Measurements from ENCODE around the gene TMEM44. TPM values are rescaled to one million over a fixed set of nuclear protein-coding genes. Genes with fewer than 3 reads are reported as not detected.
A peak's percentile ranks its signal among the peaks of the same experiment; 100 is the strongest.

The TMEM44 gene
- total and polyA plus RNA-seq, 9 of the 15 experiments (the other 6 are each of a cell fraction or from before 2014, with no cell fraction given), result 0.53 to 18.1 (median 11.3) TPM

DNA sequence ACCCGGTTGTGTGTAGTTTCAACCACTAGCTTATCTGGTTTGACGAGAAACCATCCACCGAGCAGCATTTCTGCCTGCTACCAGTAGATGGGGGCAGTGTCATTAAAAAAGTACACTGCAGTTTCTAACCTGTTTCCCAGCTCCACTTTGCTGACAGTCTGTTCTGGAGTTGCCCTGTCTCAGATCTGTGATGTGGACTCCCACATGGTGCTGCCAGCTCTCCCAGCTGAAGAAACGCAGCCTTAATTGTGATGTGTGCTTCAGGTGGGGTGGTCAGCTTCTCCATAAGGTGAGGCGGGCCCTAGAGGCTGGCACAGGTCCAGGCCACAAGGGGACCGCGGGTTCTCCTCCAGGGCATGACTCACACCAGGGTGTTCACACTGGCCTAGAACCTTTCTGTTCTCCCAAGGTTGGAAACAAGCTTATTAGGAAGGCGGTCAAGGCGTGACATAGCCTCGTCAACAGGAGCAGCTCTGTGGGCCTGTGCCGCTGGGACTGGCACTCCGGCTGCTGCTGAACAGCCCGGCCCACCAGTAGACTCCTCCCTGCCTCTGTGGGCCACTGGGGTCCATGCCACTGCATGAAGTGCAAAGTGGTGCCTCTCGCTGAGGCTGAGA, 49.6 kb upstream of the TMEM44 start (continued):
- TF ChIP-seq, protein P1, sequence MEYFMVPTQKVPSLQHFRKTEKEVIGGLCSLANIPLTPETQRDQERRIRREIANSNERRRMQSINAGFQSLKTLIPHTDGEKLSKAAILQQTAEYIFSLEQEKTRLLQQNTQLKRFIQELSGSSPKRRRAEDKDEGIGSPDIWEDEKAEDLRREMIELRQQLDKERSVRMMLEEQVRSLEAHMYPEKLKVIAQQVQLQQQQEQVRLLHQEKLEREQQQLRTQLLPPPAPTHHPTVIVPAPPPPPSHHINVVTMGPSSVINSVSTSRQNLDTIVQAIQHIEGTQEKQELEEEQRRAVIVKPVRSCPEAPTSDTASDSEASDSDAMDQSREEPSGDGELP (CRISPR knock-in tag; IDR thresholded peaks at IDR 0.05; ENCODE audit: borderline replicate concordance), result peak; percentile 65
- TF ChIP-seq TBL1XR1 (IDR thresholded peaks at IDR 0.05; ENCODE audit: low read length in 2 of 2) (no peak), YY1 (IDR thresholded peaks at IDR 0.05; ENCODE audit: borderline replicate concordance in 1 of 3, control insufficient read depth in 1 of 3, extremely low read depth in 1 of 3, insufficient read depth in 3 of 3, insufficient read length in 1 of 3, insufficient replicate concordance in 2 of 3, low read depth in 1 of 3, low read length in 2 of 3) (peak in 1 of 3 experiments; percentile 8), LCOR (CRISPR knock-in tag; IDR thresholded peaks at IDR 0.05) (peak; percentile 84), ZNF644 (tag; IDR thresholded peaks at IDR 0.05; ENCODE audit: low read depth) (no peak), GABPB2 (CRISPR knock-in tag; conservative IDR thresholded peaks at IDR 0.05) (no peak), ZKSCAN8 (CRISPR knock-in tag; IDR thresholded peaks at IDR 0.05) (no peak), NR2C2 (CRISPR knock-in tag; IDR thresholded peaks at IDR 0.05) (peak; percentile 57; the same call in 1 of the 2 replicates), NR2C2 (tag; IDR thresholded peaks at IDR 0.05) (no peak), TCF3 (CRISPR knock-in tag; IDR thresholded peaks at IDR 0.05) (peak; percentile 37; the same call in 1 of the 2 replicates), SIRT6 (IDR thresholded peaks at IDR 0.05; ENCODE audit: low read depth, low read length) (no peak), MAZ (CRISPR knock-in tag; conservative IDR thresholded peaks at IDR 0.05 in 1 of 2, IDR thresholded peaks at IDR 0.05 in 1 of 2) (0 out of 4 replicates have a peak, but pooled peaks of 1 of the 2 experiments have one; percentile 25), SOX6 (IDR thresholded peaks at IDR 0.05) (no peak; the same call in 1 of the 2 replicates), HMG20B (CRISPR knock-in tag; IDR thresholded peaks at IDR 0.05) (no peak), EZH2 (IDR thresholded peaks at IDR 0.05; ENCODE audit: borderline replicate concordance, low read depth, low read length) (no peak), SMARCC2 (IDR thresholded peaks at IDR 0.05; ENCODE audit: low read depth) (no peak), ZNF561 (CRISPR knock-in tag; conservative IDR thresholded peaks at IDR 0.05) (no peak), SP1 (CRISPR knock-in tag; IDR thresholded peaks at IDR 0.05) (peak; percentile 73), TBP (optimal IDR thresholded peaks at IDR 0.05; ENCODE audit: low read depth, low read length) (peak; percentile 8), KLF16 (IDR thresholded peaks at IDR 0.05) (no peak), ATF1 (CRISPR knock-in tag; IDR thresholded peaks at IDR 0.05) (no peak), ATF1 (tag; IDR thresholded peaks at IDR 0.05) (peak; percentile 56; the same call in 1 of the 2 replicates)
- TF ChIP-seq, protein P2, sequence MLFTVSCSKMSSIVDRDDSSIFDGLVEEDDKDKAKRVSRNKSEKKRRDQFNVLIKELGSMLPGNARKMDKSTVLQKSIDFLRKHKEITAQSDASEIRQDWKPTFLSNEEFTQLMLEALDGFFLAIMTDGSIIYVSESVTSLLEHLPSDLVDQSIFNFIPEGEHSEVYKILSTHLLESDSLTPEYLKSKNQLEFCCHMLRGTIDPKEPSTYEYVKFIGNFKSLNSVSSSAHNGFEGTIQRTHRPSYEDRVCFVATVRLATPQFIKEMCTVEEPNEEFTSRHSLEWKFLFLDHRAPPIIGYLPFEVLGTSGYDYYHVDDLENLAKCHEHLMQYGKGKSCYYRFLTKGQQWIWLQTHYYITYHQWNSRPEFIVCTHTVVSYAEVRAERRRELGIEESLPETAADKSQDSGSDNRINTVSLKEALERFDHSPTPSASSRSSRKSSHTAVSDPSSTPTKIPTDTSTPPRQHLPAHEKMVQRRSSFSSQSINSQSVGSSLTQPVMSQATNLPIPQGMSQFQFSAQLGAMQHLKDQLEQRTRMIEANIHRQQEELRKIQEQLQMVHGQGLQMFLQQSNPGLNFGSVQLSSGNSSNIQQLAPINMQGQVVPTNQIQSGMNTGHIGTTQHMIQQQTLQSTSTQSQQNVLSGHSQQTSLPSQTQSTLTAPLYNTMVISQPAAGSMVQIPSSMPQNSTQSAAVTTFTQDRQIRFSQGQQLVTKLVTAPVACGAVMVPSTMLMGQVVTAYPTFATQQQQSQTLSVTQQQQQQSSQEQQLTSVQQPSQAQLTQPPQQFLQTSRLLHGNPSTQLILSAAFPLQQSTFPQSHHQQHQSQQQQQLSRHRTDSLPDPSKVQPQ (CRISPR knock-in tag; IDR thresholded peaks at IDR 0.05; ENCODE audit: borderline replicate concordance), result no peak
- TF ChIP-seq, protein P3, sequence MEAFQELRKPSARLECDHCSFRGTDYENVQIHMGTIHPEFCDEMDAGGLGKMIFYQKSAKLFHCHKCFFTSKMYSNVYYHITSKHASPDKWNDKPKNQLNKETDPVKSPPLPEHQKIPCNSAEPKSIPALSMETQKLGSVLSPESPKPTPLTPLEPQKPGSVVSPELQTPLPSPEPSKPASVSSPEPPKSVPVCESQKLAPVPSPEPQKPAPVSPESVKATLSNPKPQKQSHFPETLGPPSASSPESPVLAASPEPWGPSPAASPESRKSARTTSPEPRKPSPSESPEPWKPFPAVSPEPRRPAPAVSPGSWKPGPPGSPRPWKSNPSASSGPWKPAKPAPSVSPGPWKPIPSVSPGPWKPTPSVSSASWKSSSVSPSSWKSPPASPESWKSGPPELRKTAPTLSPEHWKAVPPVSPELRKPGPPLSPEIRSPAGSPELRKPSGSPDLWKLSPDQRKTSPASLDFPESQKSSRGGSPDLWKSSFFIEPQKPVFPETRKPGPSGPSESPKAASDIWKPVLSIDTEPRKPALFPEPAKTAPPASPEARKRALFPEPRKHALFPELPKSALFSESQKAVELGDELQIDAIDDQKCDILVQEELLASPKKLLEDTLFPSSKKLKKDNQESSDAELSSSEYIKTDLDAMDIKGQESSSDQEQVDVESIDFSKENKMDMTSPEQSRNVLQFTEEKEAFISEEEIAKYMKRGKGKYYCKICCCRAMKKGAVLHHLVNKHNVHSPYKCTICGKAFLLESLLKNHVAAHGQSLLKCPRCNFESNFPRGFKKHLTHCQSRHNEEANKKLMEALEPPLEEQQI (IDR thresholded peaks at IDR 0.05), result no peak
